K562 (cell line): ENCODE data around the gene CTCFL. TPM values are rescaled to one million over a fixed set of nuclear protein-coding genes. Genes with fewer than 3 reads are reported as not detected.
A peak's percentile ranks its signal among the peaks of the same experiment; 100 is the strongest.

ENCODE experiments used
- ZNF76 ChIP-seq: fragments of 250-450 bp; sonication (Bioruptor Pico); IDR thresholded peaks from 2 replicates; pipeline ENCODE4 v1.4.0; 2020; ENCODE audit warnings: mild to moderate bottlenecking, moderate library complexity, borderline replicate concordance
- polyA plus RNA-seq, 8 experiments: library from polyadenylated mRNA; depleted of rRNA in 4 of 8; stranded (reverse) in 5 of 8; unstranded in 3 of 8; fragments of >200 nt; fragmentation: Nextera tagmentation in 2 of 8; fragmentation: Illumina TruSeq in 1 of 8; extraction: Ambion mirVana in 2 of 8; extraction: Trizol in 1 of 8; gene quantifications; 2 replicates each; pipeline versions ENCODE4 v1.2.1 to v1.2.3, GENCODE V29; 2011 to 2014; ENCODE audit warnings: inconsistent platforms in 1 of 8, missing spikeins in 1 of 8
- total RNA-seq, 7 experiments: library from RNA; depleted of rRNA in 6 of 7; stranded (reverse); fragments of >200 nt in 6 of 7; fragmentation: Illumina TruSeq in 2 of 7; extraction: Trizol in 2 of 7; gene quantifications; 2 replicates each; pipeline versions ENCODE4 v1.2.1 to v1.2.3, GENCODE V29; 2011 to 2021; ENCODE audit warnings: low replicate concordance in 1 of 7
- TF ChIP-seq, protein P1 (sequence below): fragments of 200-600 bp; sonication (generic); IDR thresholded peaks from one replicate; pipeline ENCODE4 v1.6.1; 2012; ENCODE audit warnings: mild to moderate bottlenecking, low read depth, low read length, inconsistent platforms
- TF ChIP-seq, protein P2 (sequence below): fragments of 450-650 bp; IDR thresholded peaks from 2 replicates; pipeline ENCODE4 v1.6.1; 2016; ENCODE audit warnings: missing biosample characterization, missing genetic modification characterization
- TF ChIP-seq, protein P3 (sequence below): sonication (generic); formaldehyde crosslinking; IDR thresholded peaks from 2 replicates; pipeline ENCODE4 v1.8.1; 2022; ENCODE audit warnings: missing genetic modification reagents
- TF ChIP-seq, protein P4 (sequence below): fragments of 250-450 bp; sonication (Bioruptor Pico); IDR thresholded peaks from 2 replicates; pipeline ENCODE4 v1.5.0; 2021; ENCODE audit warnings: mild to moderate bottlenecking, moderate library complexity
- TF ChIP-seq, protein P5 (sequence below): fragments of 450-650 bp; IDR thresholded peaks from 2 replicates; pipeline ENCODE4 v1.6.1; 2016; ENCODE audit warnings: low read depth, mild to moderate bottlenecking, moderate library complexity

Gene CTCFL
- total and polyA plus RNA-seq, 9 of the 15 experiments (the other 6 are each of a cell fraction or from before 2014, with no cell fraction given), result 42.4 to 188 (median 111) TPM

DNA sequence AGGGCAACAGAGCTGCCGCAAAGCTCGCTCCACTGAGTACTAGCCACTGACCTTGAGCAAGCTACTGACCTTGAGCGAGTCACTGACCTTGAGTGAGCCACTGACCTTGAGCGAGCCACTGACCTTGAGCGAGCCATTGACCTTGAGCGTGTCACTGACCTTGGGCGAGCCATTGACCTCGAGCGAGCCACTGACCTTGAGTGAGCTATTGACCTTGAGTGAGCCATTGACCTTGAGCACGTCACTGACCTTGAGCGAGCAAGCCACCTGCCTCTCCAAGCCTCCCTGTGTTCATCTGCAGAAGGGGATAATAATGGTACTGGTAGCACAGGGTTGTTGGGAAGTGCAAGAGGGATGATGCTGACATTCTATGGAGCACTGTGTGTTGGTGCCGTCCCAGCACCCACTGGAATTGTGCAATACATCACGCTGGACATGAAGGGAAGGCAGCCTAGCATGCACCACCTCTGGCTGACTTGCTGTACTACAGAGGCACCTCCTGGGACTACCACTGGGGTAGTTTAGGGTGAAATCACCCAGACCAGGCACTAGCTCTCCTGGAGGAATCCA, 60.2 kb downstream of the CTCFL start (continued):
- TF ChIP-seq, protein P1, sequence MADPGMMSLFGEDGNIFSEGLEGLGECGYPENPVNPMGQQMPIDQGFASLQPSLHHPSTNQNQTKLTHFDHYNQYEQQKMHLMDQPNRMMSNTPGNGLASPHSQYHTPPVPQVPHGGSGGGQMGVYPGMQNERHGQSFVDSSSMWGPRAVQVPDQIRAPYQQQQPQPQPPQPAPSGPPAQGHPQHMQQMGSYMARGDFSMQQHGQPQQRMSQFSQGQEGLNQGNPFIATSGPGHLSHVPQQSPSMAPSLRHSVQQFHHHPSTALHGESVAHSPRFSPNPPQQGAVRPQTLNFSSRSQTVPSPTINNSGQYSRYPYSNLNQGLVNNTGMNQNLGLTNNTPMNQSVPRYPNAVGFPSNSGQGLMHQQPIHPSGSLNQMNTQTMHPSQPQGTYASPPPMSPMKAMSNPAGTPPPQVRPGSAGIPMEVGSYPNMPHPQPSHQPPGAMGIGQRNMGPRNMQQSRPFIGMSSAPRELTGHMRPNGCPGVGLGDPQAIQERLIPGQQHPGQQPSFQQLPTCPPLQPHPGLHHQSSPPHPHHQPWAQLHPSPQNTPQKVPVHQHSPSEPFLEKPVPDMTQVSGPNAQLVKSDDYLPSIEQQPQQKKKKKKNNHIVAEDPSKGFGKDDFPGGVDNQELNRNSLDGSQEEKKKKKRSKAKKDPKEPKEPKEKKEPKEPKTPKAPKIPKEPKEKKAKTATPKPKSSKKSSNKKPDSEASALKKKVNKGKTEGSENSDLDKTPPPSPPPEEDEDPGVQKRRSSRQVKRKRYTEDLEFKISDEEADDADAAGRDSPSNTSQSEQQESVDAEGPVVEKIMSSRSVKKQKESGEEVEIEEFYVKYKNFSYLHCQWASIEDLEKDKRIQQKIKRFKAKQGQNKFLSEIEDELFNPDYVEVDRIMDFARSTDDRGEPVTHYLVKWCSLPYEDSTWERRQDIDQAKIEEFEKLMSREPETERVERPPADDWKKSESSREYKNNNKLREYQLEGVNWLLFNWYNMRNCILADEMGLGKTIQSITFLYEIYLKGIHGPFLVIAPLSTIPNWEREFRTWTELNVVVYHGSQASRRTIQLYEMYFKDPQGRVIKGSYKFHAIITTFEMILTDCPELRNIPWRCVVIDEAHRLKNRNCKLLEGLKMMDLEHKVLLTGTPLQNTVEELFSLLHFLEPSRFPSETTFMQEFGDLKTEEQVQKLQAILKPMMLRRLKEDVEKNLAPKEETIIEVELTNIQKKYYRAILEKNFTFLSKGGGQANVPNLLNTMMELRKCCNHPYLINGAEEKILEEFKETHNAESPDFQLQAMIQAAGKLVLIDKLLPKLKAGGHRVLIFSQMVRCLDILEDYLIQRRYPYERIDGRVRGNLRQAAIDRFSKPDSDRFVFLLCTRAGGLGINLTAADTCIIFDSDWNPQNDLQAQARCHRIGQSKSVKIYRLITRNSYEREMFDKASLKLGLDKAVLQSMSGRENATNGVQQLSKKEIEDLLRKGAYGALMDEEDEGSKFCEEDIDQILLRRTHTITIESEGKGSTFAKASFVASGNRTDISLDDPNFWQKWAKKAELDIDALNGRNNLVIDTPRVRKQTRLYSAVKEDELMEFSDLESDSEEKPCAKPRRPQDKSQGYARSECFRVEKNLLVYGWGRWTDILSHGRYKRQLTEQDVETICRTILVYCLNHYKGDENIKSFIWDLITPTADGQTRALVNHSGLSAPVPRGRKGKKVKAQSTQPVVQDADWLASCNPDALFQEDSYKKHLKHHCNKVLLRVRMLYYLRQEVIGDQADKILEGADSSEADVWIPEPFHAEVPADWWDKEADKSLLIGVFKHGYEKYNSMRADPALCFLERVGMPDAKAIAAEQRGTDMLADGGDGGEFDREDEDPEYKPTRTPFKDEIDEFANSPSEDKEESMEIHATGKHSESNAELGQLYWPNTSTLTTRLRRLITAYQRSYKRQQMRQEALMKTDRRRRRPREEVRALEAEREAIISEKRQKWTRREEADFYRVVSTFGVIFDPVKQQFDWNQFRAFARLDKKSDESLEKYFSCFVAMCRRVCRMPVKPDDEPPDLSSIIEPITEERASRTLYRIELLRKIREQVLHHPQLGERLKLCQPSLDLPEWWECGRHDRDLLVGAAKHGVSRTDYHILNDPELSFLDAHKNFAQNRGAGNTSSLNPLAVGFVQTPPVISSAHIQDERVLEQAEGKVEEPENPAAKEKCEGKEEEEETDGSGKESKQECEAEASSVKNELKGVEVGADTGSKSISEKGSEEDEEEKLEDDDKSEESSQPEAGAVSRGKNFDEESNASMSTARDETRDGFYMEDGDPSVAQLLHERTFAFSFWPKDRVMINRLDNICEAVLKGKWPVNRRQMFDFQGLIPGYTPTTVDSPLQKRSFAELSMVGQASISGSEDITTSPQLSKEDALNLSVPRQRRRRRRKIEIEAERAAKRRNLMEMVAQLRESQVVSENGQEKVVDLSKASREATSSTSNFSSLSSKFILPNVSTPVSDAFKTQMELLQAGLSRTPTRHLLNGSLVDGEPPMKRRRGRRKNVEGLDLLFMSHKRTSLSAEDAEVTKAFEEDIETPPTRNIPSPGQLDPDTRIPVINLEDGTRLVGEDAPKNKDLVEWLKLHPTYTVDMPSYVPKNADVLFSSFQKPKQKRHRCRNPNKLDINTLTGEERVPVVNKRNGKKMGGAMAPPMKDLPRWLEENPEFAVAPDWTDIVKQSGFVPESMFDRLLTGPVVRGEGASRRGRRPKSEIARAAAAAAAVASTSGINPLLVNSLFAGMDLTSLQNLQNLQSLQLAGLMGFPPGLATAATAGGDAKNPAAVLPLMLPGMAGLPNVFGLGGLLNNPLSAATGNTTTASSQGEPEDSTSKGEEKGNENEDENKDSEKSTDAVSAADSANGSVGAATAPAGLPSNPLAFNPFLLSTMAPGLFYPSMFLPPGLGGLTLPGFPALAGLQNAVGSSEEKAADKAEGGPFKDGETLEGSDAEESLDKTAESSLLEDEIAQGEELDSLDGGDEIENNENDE, result no peak
- TF ChIP-seq, protein P2, sequence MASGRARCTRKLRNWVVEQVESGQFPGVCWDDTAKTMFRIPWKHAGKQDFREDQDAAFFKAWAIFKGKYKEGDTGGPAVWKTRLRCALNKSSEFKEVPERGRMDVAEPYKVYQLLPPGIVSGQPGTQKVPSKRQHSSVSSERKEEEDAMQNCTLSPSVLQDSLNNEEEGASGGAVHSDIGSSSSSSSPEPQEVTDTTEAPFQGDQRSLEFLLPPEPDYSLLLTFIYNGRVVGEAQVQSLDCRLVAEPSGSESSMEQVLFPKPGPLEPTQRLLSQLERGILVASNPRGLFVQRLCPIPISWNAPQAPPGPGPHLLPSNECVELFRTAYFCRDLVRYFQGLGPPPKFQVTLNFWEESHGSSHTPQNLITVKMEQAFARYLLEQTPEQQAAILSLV (tag), result peak; percentile 90
- TF ChIP-seq, protein P3, sequence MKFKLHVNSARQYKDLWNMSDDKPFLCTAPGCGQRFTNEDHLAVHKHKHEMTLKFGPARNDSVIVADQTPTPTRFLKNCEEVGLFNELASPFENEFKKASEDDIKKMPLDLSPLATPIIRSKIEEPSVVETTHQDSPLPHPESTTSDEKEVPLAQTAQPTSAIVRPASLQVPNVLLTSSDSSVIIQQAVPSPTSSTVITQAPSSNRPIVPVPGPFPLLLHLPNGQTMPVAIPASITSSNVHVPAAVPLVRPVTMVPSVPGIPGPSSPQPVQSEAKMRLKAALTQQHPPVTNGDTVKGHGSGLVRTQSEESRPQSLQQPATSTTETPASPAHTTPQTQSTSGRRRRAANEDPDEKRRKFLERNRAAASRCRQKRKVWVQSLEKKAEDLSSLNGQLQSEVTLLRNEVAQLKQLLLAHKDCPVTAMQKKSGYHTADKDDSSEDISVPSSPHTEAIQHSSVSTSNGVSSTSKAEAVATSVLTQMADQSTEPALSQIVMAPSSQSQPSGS (CRISPR knock-in tag), result peak; percentile 47; the same call in 1 of the 2 replicates
- TF ChIP-seq ZNF76 (CRISPR knock-in tag), result no peak
- TF ChIP-seq, protein P4, sequence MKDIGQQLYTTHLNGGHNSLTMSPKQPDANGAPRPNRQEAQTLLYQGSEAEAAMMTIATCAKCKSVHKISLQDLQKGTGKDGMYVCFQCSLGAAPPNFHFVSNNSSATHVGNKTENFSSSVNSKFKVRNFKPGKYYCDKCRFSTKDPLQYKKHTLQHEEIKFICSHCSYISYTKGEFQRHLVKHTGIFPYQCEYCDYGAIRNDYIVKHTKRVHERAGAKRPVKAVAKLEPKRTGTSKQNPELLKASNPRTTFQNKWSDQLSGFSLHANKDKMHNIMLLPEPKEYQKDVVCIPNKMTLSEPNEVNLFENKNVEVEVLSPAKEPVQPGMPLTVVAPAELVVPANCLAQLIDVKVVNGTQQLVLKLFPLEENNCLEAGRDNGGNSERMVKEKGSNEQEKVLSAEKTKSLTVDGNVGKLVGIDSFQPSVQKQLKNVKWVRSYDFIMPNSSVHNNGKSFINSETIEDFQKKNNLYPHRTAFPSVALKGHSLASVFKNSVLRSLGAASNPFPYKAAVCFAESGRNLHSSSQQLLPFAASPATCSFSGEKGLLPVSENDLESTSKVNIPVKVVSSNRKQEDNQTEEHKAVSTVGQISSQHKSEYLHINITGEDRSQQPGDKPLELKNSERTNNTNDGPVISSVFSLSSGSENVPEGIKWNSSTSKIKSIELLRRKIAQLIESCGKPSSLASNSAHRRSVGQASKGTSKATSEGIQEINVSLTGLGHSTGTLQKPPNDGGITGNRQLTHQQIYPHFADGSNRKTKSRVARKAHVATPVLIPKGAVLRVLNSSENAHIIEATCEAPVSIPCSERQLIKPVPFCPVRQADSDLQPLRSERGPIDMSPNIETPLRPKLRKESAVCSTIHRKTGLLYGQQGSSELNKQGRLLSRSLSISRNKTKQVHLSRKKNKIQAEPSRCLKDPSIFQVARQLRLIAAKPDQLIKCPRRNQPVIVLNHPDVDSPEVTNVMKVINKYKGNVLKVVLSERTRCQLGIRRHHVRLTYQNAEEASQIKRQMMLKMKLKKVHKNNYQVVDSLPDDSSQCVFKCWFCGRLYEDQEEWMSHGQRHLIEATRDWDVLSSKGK (CRISPR knock-in tag), result no peak
- TF ChIP-seq, protein P5, sequence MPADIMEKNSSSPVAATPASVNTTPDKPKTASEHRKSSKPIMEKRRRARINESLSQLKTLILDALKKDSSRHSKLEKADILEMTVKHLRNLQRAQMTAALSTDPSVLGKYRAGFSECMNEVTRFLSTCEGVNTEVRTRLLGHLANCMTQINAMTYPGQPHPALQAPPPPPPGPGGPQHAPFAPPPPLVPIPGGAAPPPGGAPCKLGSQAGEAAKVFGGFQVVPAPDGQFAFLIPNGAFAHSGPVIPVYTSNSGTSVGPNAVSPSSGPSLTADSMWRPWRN, result no peak
